NCI-H187 (cell line): ENCODE results near the gene C4A.
"Not testable (repeated sequence)": the region's sequence is repeated elsewhere in the genome, so short reads cannot be mapped to it uniquely, and the experiment has no call there.

Source experiments
- DNase-seq, 2 experiments: peaks; one replicate each; lab custom pipeline; 2025; lab: John Stamatoyannopoulos, UW

The C4A gene

GRCh38 chr6:31980998-31981397 is 859 bp upstream of the C4A start:
- DNase-seq: not testable (repeated sequence)

- DNase-seq: not testable (repeated sequence)
Measured at GRCh38 chr6:31989363-31989762, 7.5 kb downstream of the C4A start.

- not testable (repeated sequence) for DNase-seq
Measured at GRCh38 chr6:31994421-31994820, 12.6 kb downstream of the C4A start.

DNA sequence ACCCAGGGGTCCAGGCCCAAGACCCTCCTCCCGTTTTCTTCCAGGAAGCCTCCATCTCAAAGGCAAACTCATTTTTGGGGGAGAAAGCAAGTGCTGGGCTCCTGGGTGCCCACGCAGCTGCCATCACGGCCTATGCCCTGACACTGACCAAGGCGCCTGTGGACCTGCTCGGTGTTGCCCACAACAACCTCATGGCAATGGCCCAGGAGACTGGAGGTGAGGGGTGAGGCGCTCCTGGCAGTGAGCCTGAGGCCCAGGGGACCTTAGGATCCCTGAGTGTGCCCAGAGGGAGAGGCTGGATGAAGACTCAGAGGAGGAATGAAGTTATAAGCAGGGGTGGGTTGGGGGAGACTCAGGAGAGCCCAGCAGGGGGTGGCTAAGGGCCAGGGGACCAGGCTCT is 14.5 kb downstream of the C4A start:
- not testable (repeated sequence) for DNase-seq

GRCh38 chr6:32002546-32003268 is 20.9 kb downstream of the C4A start:
- DNase-seq: not testable (repeated sequence)

DNA sequence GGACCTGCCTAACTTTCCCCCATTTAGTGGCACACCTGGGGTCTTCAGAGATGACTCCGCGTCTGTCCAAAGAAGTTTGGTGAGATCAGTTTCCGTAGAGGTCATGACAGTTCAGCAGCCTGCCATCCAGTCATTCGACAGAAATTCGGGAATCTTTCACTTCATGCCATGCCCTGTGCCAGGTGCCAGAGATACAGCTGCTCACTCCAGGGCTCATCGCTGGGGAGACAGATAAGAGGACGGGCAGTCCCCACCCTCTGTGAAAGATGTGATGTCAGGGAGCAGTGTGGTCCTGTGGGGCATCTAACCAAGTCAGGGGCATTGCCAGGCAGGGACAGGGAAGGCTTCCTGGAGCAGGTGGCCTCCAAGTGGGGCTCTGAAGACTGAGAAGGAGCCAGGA is 21.4 kb downstream of the C4A start:
- DNase-seq: not testable (repeated sequence)

GRCh38 chr6:32004393-32004792 is 22.5 kb downstream of the C4A start:
- DNase-seq: not testable (repeated sequence)

GRCh38 chr6:32004864-32005537 is 23.1 kb downstream of the C4A start:
- not testable (repeated sequence) for DNase-seq

- DNase-seq: not testable (repeated sequence)
Measured at GRCh38 chr6:32005538-32005880, 23.7 kb downstream of the C4A start.

- not testable (repeated sequence) for DNase-seq
Measured at GRCh38 chr6:32005991-32006529, 24.2 kb downstream of the C4A start.

DNA sequence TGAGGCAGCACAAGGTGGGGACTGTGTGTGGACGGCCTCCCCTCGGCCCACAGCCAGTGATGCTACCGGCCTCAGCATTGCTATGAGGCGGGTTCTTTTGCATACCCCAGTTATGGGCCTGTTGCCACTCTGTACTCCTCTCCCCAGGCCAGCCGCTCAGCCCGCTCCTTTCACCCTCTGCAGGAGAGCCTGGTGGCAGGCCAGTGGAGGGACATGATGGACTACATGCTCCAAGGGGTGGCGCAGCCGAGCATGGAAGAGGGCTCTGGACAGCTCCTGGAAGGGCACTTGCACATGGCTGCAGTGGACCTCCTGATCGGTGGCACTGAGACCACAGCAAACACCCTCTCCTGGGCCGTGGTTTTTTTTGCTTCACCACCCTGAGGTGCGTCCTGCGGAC is 25.2 kb downstream of the C4A start:
- DNase-seq: not testable (repeated sequence)

DNA sequence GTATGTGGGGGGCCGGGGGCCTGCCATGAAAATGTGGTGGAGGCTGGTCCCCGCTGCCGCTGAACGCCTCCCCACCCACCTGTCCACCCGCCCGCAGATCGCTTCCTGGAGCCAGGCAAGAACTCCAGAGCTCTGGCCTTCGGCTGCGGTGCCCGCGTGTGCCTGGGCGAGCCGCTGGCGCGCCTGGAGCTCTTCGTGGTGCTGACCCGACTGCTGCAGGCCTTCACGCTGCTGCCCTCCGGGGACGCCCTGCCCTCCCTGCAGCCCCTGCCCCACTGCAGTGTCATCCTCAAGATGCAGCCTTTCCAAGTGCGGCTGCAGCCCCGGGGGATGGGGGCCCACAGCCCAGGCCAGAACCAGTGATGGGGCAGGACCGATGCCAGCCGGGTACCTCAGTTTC is 26.2 kb downstream of the C4A start:
- not testable (repeated sequence) for DNase-seq

DNA sequence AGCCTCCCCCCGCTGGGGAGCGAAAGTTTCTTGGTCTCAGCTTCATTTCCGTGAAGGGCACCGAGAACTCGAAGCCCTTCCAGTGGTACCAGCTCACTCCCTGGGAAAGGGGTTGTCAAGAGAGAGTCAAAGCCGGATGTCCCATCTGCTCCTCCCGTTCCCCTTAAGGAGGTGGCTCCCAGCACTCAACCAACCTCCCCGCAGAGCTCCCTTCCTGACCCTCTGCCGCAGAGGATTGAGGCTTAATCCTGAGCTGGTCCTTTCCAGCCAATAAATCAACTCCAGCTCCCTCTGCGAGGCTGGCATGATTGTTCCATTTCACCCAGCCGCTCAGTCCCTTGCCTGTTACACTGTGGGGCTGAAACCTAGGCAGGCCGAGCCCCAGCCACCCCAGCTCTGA is 26.8 kb downstream of the C4A start:
- DNase-seq: not testable (repeated sequence)

DNA sequence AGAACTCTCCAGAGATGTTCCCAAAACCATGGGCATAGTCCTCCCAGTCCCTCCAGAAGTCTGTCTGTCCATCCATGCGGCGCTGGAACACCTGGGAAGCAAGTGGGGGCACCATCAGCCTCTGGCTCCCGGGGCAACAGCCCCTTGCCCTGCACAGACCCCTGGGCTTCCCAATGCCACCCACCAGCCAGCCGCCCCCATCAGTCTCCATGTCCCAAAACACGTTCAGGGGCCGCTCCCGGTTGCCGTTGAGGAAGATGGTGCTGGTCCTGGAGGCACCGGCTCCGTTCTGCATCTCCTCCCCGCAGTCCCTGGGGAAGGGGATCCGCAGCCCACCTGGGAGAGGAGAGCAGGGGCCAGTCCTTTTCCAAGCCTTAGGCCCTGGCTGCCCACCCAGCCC is 27.7 kb downstream of the C4A start:
- not testable (repeated sequence) for DNase-seq

GRCh38 chr6:32010856-32011530 is 29.1 kb downstream of the C4A start:
- not testable (repeated sequence) for DNase-seq

GRCh38 chr6:32012941-32013617 is 31.2 kb downstream of the C4A start:
- DNase-seq: not testable (repeated sequence)

DNA sequence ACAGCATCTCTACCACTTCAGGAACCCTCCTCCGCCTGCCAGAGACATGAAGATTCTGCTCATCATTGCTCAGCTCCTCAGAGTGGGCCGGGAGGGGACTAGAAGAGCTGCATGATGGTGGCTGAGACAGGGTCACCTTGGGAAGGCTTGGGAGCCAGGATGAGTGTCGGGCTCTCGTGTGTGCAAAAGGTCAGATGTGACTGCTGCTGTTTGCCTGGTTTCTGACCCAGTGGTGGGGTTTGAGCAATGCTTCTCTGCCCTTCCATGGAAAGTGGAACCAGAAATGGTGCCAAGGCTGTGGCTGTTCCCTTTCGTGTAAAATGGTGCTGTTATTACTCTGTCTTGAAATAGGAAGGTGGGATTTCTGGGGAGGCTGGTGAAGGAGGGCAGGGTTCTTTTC is 31.9 kb downstream of the C4A start:
- not testable (repeated sequence) for DNase-seq

DNA sequence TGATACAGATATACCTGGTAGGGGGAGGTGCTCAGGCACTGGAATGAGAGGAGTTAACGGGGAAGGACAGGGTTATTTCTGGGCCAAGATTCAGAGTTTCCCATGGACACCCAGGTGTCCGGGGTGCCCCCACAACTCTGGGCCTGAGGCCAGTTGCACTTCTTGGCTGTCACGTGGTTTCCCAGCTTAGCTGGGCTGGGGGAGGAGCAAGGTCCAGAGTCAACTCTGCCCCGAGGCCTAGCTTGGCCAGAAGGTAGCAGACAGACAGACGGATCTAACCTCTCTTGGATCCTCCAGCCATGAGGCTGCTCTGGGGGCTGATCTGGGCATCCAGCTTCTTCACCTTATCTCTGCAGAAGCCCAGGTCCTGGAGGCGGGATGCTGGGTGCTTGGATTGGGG is 32.7 kb downstream of the C4A start, which contains the start of gene C4B:
Gene C4B (plus strand): TSS at position 249 of the 400 bp plus-strand sequence. CDS start 51 bp downstream, at position 300.
- not testable (repeated sequence) for DNase-seq

- DNase-seq: not testable (repeated sequence)
Measured at GRCh38 chr6:32022100-32022499, 40.2 kb downstream of the C4A start.

DNA sequence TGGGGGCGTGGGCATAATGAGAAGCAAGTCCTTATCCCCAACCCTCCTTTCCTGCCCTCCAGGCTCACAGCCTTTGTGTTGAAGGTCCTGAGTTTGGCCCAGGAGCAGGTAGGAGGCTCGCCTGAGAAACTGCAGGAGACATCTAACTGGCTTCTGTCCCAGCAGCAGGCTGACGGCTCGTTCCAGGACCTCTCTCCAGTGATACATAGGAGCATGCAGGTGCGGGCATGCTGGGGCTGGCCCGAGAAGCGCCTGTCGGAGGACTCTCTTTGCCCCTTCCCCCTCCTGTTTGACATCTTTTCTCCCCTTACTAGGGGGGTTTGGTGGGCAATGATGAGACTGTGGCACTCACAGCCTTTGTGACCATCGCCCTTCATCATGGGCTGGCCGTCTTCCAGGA is 46.8 kb downstream of the C4A start:
- not testable (repeated sequence) for DNase-seq

DNA sequence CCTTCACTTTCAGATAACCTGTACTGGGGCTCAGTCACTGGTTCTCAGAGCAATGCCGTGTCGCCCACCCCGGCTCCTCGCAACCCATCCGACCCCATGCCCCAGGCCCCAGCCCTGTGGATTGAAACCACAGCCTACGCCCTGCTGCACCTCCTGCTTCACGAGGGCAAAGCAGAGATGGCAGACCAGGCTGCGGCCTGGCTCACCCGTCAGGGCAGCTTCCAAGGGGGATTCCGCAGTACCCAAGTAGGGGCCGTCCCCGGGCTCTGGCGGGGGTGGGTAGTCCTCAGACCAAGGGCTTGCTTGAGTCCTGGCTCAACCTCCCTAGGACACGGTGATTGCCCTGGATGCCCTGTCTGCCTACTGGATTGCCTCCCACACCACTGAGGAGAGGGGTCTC is 47.7 kb downstream of the C4A start:
- DNase-seq: not testable (repeated sequence)
